GM18502 (cell line): ENCODE results near the gene AQP1.

ENCODE experiments used
- ATAC-seq: cut with Tn5 transposase; IDR thresholded peaks from one replicate; pipeline ENCODE4 v1.9.1; 2021; ENCODE audit warnings: mild to moderate bottlenecking; ENCODE audit not compliant: unreplicated experiment, poor library complexity

The AQP1 gene

GRCh38 chr7:30918676-30919075, 7.0 kb downstream of the AQP1 start:
- no peak for ATAC-seq

DNA sequence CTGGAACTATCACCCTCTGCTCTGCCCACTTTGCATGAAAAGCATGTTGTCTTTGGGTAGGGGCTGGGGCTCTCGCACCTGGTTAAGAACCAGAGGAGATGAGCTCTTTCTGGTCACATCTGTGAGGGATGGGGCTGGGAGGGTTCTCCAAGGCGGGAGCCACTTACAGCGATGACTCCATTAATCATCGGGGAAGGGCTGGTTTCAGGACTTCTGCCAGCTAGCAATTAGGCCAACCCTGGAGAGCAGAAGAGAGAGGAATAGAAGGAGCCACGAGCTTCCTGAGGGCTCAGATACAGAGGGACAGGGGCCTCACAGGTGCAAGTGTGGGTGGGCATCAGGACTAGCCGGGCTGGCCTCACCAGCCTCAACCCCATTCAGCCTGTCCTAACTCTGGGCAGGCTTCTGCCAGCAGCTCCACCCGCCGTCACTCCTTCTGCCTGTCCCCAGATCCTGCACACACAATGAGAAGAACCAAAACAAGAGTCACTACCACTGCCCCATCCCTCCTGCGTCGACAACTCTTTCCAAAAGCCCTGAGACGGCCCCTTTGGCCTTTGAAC, 8.4 kb downstream of the AQP1 start:
- no peak for ATAC-seq

GRCh38 chr7:30920584-30921539, 9.2 kb downstream of the AQP1 start:
- ATAC-seq, result no peak

- no peak for ATAC-seq
Measured at GRCh38 chr7:30921540-30922401, 10.1 kb downstream of the AQP1 start.

DNA sequence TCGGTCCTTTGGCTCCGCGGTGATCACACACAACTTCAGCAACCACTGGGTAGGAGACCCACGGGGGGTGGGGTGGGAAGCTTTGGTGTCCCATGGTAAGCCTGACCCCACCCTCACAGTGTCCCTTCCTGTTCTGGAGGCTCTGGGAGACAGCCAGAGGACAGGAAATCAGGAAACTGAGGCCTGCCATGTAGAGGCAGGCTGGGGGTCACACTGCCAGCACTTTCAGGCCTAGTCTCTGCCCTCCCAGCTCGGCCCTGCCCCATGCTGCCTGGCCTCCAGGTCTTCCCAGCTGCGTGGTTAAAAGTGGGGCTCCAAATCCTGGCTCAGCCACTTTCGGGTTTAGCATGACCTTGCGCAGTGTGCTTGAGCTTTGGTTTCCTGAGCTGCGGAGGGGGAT, 10.9 kb downstream of the AQP1 start:
- no peak for ATAC-seq

DNA sequence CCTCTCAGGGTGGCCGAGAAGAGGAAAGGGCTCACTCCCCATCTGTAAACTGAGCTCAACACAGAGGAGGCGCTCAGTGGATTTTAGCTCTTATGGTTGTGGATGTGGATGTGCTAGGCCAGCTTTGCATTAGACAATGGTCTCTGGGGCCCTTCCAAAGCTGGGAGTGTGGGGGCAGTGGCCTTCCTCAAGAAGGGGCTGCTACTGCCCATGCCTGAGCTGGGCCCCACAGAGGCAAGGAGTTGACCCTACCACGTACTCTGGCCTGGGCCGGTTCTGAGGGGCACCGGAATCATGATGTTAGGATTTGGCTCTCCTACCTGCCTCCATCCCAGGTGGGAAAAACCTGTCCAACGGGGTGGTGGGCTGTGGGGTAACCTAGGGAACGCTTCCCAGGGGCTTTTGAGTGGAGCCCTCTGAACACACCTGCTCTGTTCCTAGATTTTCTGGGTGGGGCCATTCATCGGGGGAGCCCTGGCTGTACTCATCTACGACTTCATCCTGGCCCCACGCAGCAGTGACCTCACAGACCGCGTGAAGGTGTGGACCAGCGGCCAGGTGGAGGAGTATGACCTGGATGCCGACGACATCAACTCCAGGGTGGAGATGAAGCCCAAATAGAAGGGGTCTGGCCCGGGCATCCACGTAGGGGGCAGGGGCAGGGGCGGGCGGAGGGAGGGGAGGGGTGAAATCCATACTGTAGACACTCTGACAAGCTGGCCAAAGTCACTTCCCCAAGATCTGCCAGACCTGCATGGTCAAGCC, 11.5 kb downstream of the AQP1 start:
- ATAC-seq, result no peak

DNA sequence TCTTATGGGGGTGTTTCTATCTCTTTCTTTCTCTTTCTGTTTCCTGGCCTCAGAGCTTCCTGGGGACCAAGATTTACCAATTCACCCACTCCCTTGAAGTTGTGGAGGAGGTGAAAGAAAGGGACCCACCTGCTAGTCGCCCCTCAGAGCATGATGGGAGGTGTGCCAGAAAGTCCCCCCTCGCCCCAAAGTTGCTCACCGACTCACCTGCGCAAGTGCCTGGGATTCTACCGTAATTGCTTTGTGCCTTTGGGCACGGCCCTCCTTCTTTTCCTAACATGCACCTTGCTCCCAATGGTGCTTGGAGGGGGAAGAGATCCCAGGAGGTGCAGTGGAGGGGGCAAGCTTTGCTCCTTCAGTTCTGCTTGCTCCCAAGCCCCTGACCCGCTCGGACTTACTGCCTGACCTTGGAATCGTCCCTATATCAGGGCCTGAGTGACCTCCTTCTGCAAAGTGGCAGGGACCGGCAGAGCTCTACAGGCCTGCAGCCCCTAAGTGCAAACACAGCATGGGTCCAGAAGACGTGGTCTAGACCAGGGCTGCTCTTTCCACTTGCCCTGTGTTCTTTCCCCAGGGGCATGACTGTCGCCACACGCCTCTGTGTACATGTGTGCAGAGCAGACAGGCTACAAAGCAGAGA, 12.2 kb downstream of the AQP1 start:
- no peak for ATAC-seq

DNA sequence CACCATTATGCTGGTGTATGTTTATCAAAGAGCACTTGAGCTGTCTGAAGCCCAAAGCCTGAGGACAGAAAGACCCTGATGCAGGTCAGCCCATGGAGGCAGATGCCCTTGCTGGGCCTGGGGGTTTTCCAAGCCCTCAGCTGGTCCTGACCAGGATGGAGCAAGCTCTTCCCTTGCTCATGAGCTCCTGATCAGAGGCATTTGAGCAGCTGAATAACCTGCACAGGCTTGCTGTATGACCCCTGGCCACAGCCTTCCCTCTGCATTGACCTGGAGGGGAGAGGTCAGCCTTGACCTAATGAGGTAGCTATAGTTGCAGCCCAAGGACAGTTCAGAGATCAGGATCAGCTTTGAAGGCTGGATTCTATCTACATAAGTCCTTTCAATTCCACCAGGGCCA, 13.0 kb downstream of the AQP1 start:
- ATAC-seq, result no peak

DNA sequence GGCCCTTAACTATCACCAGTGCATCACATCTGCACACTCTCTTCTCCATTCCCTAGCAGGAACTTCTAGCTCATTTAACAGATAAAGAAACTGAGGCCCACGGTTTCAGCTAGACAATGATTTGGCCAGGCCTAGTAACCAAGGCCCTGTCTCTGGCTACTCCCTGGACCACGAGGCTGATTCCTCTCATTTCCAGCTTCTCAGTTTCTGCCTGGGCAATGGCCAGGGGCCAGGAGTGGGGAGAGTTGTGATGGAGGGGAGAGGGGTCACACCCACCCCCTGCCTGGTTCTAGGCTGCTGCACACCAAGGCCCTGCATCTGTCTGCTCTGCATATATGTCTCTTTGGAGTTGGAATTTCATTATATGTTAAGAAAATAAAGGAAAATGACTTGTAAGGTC, 13.5 kb downstream of the AQP1 start:
- no peak for ATAC-seq

DNA sequence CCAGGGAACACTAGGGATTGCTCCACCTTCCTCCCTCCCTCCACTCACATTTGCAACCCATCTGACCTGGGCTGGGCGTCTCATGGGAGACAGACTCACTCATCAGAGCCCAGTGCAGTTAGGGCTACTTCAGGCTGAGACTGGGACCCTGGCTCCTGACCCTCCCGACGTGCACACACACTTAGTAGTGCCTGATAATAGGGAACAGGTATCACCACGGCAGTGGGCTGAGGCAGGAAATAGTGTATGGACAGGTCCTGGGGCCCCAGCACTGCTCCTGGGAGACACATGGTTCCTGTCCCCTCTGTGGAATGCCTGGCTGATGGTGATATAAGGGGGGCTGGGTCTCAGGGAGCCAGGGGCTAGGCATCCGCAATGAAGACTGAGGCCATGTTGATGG, 14.3 kb downstream of the AQP1 start:
- ATAC-seq, result no peak

DNA sequence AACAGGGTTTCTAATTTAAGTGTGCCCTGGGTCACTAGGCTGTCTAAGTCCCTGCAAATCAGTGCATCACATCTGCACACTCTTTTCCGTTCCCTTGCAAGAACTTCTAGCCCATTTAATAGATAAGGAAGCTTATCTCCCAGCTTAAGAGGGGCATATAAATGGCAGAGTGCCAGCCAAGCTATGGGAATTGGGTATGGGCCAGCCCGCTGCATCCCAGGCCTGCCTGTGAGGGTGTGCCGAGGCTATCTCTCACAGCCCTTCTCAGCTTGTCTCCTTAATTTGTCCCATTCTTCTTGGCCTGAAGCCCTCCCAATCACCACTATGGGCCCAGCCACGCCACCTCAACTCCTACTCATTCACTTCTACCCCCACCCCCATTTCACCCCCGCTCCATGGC, 14.7 kb downstream of the AQP1 start:
- no peak for ATAC-seq

DNA sequence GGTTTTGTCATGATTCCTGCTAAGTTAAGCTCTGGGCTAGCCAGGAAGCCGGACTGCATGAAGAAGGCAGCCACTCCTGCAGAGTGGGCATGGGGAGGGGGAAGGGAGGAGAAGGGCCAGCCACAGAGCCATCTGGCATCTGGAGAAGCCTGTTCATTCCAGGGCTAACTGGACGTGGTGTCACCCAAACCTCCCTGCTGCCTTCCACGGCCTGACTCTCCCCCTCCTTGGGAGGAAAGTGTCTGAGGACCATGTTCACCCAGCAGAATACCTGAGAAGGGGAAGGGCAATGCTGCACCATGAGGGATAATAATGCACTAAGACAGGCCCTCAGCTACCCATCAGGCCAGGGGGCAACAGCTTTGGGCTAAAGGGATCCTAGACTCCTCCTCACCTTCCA, 15.4 kb downstream of the AQP1 start:
- no peak for ATAC-seq

GRCh38 chr7:30927559-30927958, 15.9 kb downstream of the AQP1 start:
- no peak for ATAC-seq

- ATAC-seq, result no peak
Measured at GRCh38 chr7:30928254-30928872, 16.7 kb downstream of the AQP1 start.

- ATAC-seq, result no peak
Measured at GRCh38 chr7:30929686-30930085, 18.0 kb downstream of the AQP1 start.

- ATAC-seq, result no peak
Measured at GRCh38 chr7:30930621-30931020, 19.0 kb downstream of the AQP1 start.

- ATAC-seq, result no peak
Measured at GRCh38 chr7:30931161-30931928, 19.7 kb downstream of the AQP1 start.

- ATAC-seq, result no peak
Measured at GRCh38 chr7:30931929-30932540, 20.4 kb downstream of the AQP1 start.
